ENCODE results near the gene TAP2. TPM values are rescaled to one million over a fixed set of nuclear protein-coding genes. Genes with fewer than 3 reads are reported as not detected.

TAP2 gene
- polyA plus RNA-seq, 1 donor from 2014 or later: 1.2 TPM

DNA sequence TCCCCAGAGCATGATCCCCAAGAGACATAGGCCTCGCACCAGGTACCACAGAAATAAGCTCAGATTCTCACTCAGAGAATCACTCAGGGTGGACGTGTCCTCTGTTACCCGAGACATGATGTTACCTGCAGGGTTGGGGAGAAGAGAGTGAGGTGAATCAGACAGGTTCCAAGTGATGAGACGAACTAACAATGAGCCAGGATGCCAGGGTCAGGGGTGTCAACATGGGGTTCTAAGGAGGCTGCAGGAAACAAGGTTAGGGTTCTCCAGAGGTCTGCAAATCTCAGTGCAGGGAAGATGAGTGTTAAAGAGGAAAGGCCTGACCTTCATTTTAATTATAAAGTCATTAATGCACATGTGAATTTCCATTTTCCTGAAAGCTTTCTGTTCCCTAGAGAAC, 12.5 kb upstream of the TAP2 start:
- Histone ChIP-seq H3K27me3 (ENCODE audit: insufficient read depth, low read depth, low read length) (peaks cover 60% of the 10 kb centered on the region), H3K79me2 (replicated peaks; ENCODE audit: insufficient read depth, low read length) (no peaks in the 10 kb centered on the region), H3K9me2 (ENCODE audit: insufficient read depth, low read length) (no peaks in the 10 kb centered on the region), H4K20me1 (ENCODE audit: insufficient read depth) (no peaks in the 10 kb centered on the region), H3F3A (ENCODE audit: insufficient read depth, low read length, poor library complexity, severe bottlenecking) (no peaks in the 10 kb centered on the region), H3K9ac (ENCODE audit: low read length) (no peak overlapping the region), H3K36me3 (ENCODE audit: insufficient read depth, low read length) (no peaks in the 10 kb centered on the region), H2AFZ (ENCODE audit: low read depth, low read length) (no peak overlapping the region), H3K4me2 (ENCODE audit: low read length) (no peak overlapping the region), H3K4me3 (ENCODE audit: low read length) (no peak overlapping the region), H3K9me3 (ENCODE audit: low read length) (no peaks in the 10 kb centered on the region), H3K27ac (ENCODE audit: low read length) (no peak overlapping the region)
- TF ChIP-seq EZH2 (IDR thresholded peaks at IDR 0.05; ENCODE audit: borderline replicate concordance, insufficient read depth, low read length, poor library complexity, severe bottlenecking): no peak
- TF ChIP-seq, protein P1, sequence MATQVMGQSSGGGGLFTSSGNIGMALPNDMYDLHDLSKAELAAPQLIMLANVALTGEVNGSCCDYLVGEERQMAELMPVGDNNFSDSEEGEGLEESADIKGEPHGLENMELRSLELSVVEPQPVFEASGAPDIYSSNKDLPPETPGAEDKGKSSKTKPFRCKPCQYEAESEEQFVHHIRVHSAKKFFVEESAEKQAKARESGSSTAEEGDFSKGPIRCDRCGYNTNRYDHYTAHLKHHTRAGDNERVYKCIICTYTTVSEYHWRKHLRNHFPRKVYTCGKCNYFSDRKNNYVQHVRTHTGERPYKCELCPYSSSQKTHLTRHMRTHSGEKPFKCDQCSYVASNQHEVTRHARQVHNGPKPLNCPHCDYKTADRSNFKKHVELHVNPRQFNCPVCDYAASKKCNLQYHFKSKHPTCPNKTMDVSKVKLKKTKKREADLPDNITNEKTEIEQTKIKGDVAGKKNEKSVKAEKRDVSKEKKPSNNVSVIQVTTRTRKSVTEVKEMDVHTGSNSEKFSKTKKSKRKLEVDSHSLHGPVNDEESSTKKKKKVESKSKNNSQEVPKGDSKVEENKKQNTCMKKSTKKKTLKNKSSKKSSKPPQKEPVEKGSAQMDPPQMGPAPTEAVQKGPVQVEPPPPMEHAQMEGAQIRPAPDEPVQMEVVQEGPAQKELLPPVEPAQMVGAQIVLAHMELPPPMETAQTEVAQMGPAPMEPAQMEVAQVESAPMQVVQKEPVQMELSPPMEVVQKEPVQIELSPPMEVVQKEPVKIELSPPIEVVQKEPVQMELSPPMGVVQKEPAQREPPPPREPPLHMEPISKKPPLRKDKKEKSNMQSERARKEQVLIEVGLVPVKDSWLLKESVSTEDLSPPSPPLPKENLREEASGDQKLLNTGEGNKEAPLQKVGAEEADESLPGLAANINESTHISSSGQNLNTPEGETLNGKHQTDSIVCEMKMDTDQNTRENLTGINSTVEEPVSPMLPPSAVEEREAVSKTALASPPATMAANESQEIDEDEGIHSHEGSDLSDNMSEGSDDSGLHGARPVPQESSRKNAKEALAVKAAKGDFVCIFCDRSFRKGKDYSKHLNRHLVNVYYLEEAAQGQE (IDR thresholded peaks at IDR 0.05; ENCODE audit: borderline replicate concordance): no peak
- TF ChIP-seq POLR2AphosphoS5 (IDR thresholded peaks at IDR 0.05): no peak
- no peak for TF ChIP-seq SMC3 (conservative IDR thresholded peaks at IDR 0.05; ENCODE audit: poor library complexity)
- TF ChIP-seq MXI1 (conservative IDR thresholded peaks at IDR 0.05; ENCODE audit: poor library complexity, severe bottlenecking): no peak
- TF ChIP-seq RAD21 (conservative IDR thresholded peaks at IDR 0.05): no peak
- TF ChIP-seq, protein P2, sequence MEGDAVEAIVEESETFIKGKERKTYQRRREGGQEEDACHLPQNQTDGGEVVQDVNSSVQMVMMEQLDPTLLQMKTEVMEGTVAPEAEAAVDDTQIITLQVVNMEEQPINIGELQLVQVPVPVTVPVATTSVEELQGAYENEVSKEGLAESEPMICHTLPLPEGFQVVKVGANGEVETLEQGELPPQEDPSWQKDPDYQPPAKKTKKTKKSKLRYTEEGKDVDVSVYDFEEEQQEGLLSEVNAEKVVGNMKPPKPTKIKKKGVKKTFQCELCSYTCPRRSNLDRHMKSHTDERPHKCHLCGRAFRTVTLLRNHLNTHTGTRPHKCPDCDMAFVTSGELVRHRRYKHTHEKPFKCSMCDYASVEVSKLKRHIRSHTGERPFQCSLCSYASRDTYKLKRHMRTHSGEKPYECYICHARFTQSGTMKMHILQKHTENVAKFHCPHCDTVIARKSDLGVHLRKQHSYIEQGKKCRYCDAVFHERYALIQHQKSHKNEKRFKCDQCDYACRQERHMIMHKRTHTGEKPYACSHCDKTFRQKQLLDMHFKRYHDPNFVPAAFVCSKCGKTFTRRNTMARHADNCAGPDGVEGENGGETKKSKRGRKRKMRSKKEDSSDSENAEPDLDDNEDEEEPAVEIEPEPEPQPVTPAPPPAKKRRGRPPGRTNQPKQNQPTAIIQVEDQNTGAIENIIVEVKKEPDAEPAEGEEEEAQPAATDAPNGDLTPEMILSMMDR (IDR thresholded peaks at IDR 0.05; ENCODE audit: poor library complexity, severe bottlenecking): no peak
- no peak for TF ChIP-seq EP300 (conservative IDR thresholded peaks at IDR 0.05; ENCODE audit: poor library complexity, severe bottlenecking)
- TF ChIP-seq TAF1 (IDR thresholded peaks at IDR 0.05; ENCODE audit: low read depth): no peak

DNA sequence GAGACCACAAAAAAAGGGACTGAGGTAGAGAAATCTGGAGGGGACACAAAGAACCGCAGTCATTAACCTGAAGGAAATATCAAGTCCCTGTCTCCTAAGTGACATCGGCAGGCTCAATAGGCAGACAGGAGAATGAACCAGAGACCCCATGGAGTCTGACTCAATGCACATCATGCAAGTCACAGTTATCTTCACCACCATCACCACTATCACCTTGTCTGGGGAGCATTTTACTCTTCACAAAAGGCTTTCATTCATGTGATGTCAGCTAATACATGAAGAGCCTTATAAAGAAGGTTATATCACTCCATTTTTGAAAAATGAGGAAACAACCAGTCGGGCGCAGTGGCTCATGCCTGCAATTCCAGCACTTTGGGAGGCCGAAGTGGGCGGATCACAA, 10.6 kb upstream of the TAP2 start:
- Histone ChIP-seq H3K9me3 (ENCODE audit: low read length) (no peaks in the 10 kb centered on the region), H3K4me2 (ENCODE audit: low read length) (no peak overlapping the region), H3K4me3 (ENCODE audit: low read length) (no peak overlapping the region), H3F3A (ENCODE audit: insufficient read depth, low read length, poor library complexity, severe bottlenecking) (no peaks in the 10 kb centered on the region), H3K27me3 (ENCODE audit: insufficient read depth, low read depth, low read length) (peaks cover 58% of the 10 kb centered on the region), H3K9ac (ENCODE audit: low read length) (no peak overlapping the region), H4K20me1 (ENCODE audit: insufficient read depth) (no peaks in the 10 kb centered on the region), H3K9me2 (ENCODE audit: insufficient read depth, low read length) (no peaks in the 10 kb centered on the region), H3K79me2 (replicated peaks; ENCODE audit: insufficient read depth, low read length) (no peaks in the 10 kb centered on the region), H2AFZ (ENCODE audit: low read depth, low read length) (no peak overlapping the region), H3K27ac (ENCODE audit: low read length) (no peak overlapping the region), H3K36me3 (ENCODE audit: insufficient read depth, low read length) (no peaks in the 10 kb centered on the region)
- no peak for TF ChIP-seq POLR2AphosphoS5 (IDR thresholded peaks at IDR 0.05)
- no peak for TF ChIP-seq RAD21 (conservative IDR thresholded peaks at IDR 0.05)
- no peak for TF ChIP-seq EP300 (conservative IDR thresholded peaks at IDR 0.05; ENCODE audit: poor library complexity, severe bottlenecking)
- TF ChIP-seq, protein P2 (IDR thresholded peaks at IDR 0.05; ENCODE audit: poor library complexity, severe bottlenecking): no peak
- no peak for TF ChIP-seq MXI1 (conservative IDR thresholded peaks at IDR 0.05; ENCODE audit: poor library complexity, severe bottlenecking)
- no peak for TF ChIP-seq EZH2 (IDR thresholded peaks at IDR 0.05; ENCODE audit: borderline replicate concordance, insufficient read depth, low read length, poor library complexity, severe bottlenecking)
- no peak for TF ChIP-seq SMC3 (conservative IDR thresholded peaks at IDR 0.05; ENCODE audit: poor library complexity)
- TF ChIP-seq, protein P1 (IDR thresholded peaks at IDR 0.05; ENCODE audit: borderline replicate concordance): no peak
- TF ChIP-seq TAF1 (IDR thresholded peaks at IDR 0.05; ENCODE audit: low read depth): no peak
